Gastrocnemius medialis (tissue), 4 donors: ENCODE results near the gene KPNB1. TPM values are rescaled to one million over a fixed set of nuclear protein-coding genes. Genes with fewer than 3 reads are reported as not detected.

ENCODE experiments used
- ATAC-seq, 2 donors: fragments of 150-250 bp; one replicate each; pipeline ENCODE4 v1.9.1; 2016
- DNase-seq, 2 donors: peaks; one replicate each; pipeline ENCODE4 v3.0.0-alpha.2; 2019
- H3K27ac ChIP-seq, 4 donors: fragments of 200-600 bp; sonication (generic); 1 replicate in 1 of 4; 2 replicates in 3 of 4; pipeline ENCODE4 v1.5.1; 2016 to 2018; ENCODE audit warnings: mild to moderate bottlenecking in 2 of 4, moderate library complexity in 1 of 4
- H3K27me3 ChIP-seq, 3 donors: fragments of 200-600 bp; sonication (generic) in 2 of 3; 1 replicate in 1 of 3; 2 replicates in 2 of 3; pipeline versions ENCODE4 v1.5.1 to v1.6.0; 2016 to 2019; ENCODE audit warnings: mild to moderate bottlenecking in 1 of 3, moderate library complexity in 1 of 3
- H3K36me3 ChIP-seq, 2 donors: fragments of 200-600 bp; sonication (generic) in 1 of 2; one replicate each; pipeline ENCODE4 v1.5.1; 2017 to 2018
- H3K4me1 ChIP-seq, 2 donors: fragments of 200-600 bp; sonication (generic) in 1 of 2; one replicate each; pipeline ENCODE4 v1.5.1; 2016 to 2017; ENCODE audit warnings: mild to moderate bottlenecking in 2 of 2
- H3K4me3 ChIP-seq, 4 donors: fragments of 200-600 bp; sonication (generic) in 3 of 4; 1 replicate in 1 of 4; 2 replicates in 3 of 4; pipeline ENCODE4 v1.5.1; 2016 to 2019; ENCODE audit warnings: mild to moderate bottlenecking in 2 of 4
- H3K9me3 ChIP-seq, 3 donors: fragments of 200-600 bp; sonication (generic) in 2 of 3; 1 replicate in 1 of 3; 2 replicates in 2 of 3; pipeline ENCODE4 v1.5.1; 2016 to 2019
- POLR2A ChIP-seq, 2 donors: fragments of 450-650 bp; IDR thresholded peaks; one replicate each; pipeline ENCODE4 v1.6.1; 2017; ENCODE audit warnings: antibody characterized with exemption in 2 of 2, mild to moderate bottlenecking in 2 of 2, moderate library complexity in 2 of 2
- in situ Hi-C, 4 donors: fragments of 200-750 bp; cut with MboI; loops; one replicate each; pipeline versions ENCODE4 v1.15.0 to v1.8.0; 2017; ENCODE audit warnings: low sequenced_read_pairs in 4 of 4
- intact Hi-C: fragments of 100-400 bp; cut with DNase I; formaldehyde crosslinking; loops from one replicate; pipeline ENCODE4 v1.15.1; 2023; ENCODE audit warnings: low total_unique reads
- total RNA-seq, 4 donors: library from RNA; depleted of rRNA; stranded (reverse); fragments of >200 nt; gene quantifications; one replicate each; pipeline versions ENCODE4 v1.1.0 to v1.2.3, GENCODE V29; 2016
- TF ChIP-seq, protein P1 (sequence below), 5 experiments: fragments of 450-650 bp in 3 of 5; fragments of 200-600 bp in 2 of 5; sonication (generic) in 2 of 5; IDR thresholded peaks in 4 of 5; conservative IDR thresholded peaks in 1 of 5; 1 replicate in 4 of 5; 2 replicates in 1 of 5; pipeline ENCODE4 v1.5.1; 2016 to 2019; ENCODE audit warnings: antibody characterized with exemption in 5 of 5, mild to moderate bottlenecking in 3 of 5, moderate library complexity in 3 of 5

Gene KPNB1
- total RNA-seq, 4 donors from 2014 or later: 170 to 238 (median 211) TPM

DNA sequence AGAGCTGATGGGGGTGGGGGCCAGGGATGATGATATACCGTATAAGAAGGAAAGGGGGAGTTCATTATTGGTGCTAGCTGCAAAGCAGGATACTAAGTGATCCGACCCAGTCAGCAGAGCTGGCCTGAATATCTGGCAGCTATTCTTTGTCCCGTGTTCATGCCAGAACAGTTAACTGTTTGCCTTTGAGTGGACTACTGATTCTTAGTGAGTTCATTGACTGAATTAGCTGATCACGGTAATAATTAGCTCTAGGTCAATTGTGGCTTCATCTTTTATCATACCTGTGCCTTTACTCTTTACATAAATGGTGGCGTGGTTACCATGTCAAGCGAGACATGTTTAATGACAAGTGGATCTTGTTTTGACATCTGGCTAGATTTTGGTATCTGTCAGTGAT, 5.3 kb downstream of the KPNB1 start:
- no peaks in the 10 kb centered on the region for H3K9me3 ChIP-seq
- no peaks in the 10 kb centered on the region for H3K27me3 ChIP-seq
- H3K4me1 ChIP-seq: peaks cover 25 to 31% of the 10 kb centered on the region in 2 donors
- in situ Hi-C loops: loop anchor here in 1 of 4 donors (25.0 kb wide), 1 partner anchor 132 kb away; no protein-coding TSS in a partner anchor
- no peak overlapping the region for H3K4me3 ChIP-seq
- H3K27ac ChIP-seq: peak overlapping the region; percentile 16 to 69 (median 27)
- TF ChIP-seq POLR2A (IDR thresholded peaks at IDR 0.05): no peak
- TF ChIP-seq, protein P1, sequence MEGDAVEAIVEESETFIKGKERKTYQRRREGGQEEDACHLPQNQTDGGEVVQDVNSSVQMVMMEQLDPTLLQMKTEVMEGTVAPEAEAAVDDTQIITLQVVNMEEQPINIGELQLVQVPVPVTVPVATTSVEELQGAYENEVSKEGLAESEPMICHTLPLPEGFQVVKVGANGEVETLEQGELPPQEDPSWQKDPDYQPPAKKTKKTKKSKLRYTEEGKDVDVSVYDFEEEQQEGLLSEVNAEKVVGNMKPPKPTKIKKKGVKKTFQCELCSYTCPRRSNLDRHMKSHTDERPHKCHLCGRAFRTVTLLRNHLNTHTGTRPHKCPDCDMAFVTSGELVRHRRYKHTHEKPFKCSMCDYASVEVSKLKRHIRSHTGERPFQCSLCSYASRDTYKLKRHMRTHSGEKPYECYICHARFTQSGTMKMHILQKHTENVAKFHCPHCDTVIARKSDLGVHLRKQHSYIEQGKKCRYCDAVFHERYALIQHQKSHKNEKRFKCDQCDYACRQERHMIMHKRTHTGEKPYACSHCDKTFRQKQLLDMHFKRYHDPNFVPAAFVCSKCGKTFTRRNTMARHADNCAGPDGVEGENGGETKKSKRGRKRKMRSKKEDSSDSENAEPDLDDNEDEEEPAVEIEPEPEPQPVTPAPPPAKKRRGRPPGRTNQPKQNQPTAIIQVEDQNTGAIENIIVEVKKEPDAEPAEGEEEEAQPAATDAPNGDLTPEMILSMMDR (IDR thresholded peaks at IDR 0.05 in 4 of 5, conservative IDR thresholded peaks at IDR 0.05 in 1 of 5): no peak
- no peak for ATAC-seq
- DNase-seq: no peak
- intact Hi-C loops: no loop called here
- H3K36me3 ChIP-seq: peaks cover 0 to 86% of the 10 kb centered on the region in 2 donors

DNA sequence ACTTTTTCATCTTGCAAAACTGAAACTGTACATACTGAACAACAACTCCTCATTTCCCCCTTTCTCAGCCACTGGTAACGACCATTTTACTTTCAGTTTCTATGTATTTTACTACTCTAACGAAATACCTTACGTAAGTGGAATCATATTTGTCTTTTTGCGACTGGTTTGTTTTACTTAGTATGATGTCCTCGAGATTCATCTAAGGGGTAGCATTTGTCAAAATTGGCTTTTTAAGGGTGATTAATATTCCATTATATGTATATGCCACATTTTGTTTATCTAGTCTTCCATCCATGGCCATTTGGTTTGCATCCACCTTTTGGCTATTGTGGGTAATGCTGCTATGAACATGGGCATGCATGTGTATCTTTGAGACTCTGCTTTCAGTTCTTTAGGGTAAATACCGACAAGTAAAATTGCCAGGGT, 10.4 kb downstream of the KPNB1 start:
- Histone ChIP-seq H3K4me3 (no peak overlapping the region), H3K36me3 (peaks cover 0 to 96% of the 10 kb centered on the region in 2 donors), H3K27me3 (no peaks in the 10 kb centered on the region), H3K27ac (peak overlapping the region in 3 of 4 donors; percentile 8 to 37 (median 20)), H3K4me1 (peaks cover 4 to 12% of the 10 kb centered on the region in 2 donors), H3K9me3 (no peaks in the 10 kb centered on the region)
- intact Hi-C loops: loop anchor here (5.0 kb wide), 1 partner anchor 142 kb away; no protein-coding TSS in a partner anchor
- TF ChIP-seq POLR2A (IDR thresholded peaks at IDR 0.05): no peak
- TF ChIP-seq, protein P1 (IDR thresholded peaks at IDR 0.05 in 4 of 5, conservative IDR thresholded peaks at IDR 0.05 in 1 of 5): no peak
- ATAC-seq (no peak), DNase-seq (no peak)
- in situ Hi-C loops: loop anchor here in 1 of 4 donors (25.0 kb wide), 1 partner anchor 127 kb away; no protein-coding TSS in a partner anchor

DNA sequence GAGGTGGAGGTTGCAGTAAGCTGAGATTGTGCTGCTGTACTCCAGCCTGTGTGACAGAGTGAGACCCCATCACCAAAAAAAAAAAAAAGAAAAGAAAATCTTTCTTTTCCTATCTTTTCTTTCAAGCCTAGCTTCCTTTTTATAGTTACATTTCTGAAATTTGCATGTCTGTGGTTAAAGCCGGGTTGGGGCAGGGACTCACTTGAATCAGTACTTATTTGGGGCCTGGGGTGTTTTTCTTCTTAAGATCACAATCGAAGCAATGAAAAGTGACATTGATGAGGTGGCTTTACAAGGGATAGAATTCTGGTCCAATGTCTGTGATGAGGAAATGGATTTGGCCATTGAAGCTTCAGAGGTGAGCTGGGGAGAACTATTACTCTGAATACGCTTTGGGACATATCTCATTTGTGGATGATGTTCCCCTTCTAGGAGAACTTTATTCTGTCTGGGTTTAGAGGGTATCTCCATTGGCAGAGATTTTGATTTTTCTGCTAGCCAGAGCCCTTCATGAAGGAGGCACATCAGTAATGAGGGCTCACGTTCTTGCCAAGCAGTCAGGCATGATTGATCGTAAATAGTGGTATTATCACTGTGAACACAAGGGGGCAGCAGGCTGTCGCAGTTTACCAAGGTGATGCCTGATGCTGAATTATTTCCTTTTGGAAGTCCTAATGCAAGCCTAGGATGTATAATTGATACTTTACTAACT, 14.3 kb downstream of the KPNB1 start:
- in situ Hi-C loops (loop anchor here in 1 of 4 donors (25.0 kb wide), 1 partner anchor 123 kb away; no protein-coding TSS in a partner anchor), intact Hi-C loops (loop anchor here (2.0 to 5.0 kb wide), 2 partner anchors 31 to 138 kb away; partner anchors contain the start of gene TBKBP1)
- no peak for DNase-seq
- TF ChIP-seq, protein P1 (IDR thresholded peaks at IDR 0.05 in 4 of 5, conservative IDR thresholded peaks at IDR 0.05 in 1 of 5): peak; percentile 51 to 69 (median 56)
- TF ChIP-seq POLR2A (IDR thresholded peaks at IDR 0.05): no peak
- no peaks in the 10 kb centered on the region for H3K27me3 ChIP-seq
- H3K4me3 ChIP-seq: no peak overlapping the region
- no peak overlapping the region for H3K27ac ChIP-seq
- H3K4me1 ChIP-seq: no peaks in the 10 kb centered on the region
- peak; percentile 29 to 63 for ATAC-seq
- H3K36me3 ChIP-seq: peaks cover 2 to 95% of the 10 kb centered on the region in 2 donors
- no peaks in the 10 kb centered on the region for H3K9me3 ChIP-seq

DNA sequence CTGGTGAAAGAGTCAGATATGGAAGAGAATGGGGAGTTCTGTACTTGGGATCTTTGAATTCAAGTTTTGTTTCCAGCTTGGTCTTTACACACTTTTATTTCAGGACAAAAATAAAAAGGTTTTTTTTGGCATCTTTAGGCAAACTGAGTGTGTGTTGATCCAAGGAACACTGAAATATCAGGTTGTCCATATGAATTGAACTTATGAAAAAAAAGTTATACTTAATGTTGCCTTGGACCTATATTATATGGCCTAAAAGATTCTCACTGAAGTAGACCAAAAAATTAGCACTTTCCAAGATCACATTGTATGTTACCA, 14.9 kb downstream of the KPNB1 start:
- Histone ChIP-seq H3K4me1 (no peaks in the 10 kb centered on the region), H3K9me3 (no peaks in the 10 kb centered on the region), H3K36me3 (peaks cover 2 to 95% of the 10 kb centered on the region in 2 donors), H3K27ac (peak overlapping the region in 1 of 4 donors; percentile 57), H3K4me3 (no peak overlapping the region), H3K27me3 (no peaks in the 10 kb centered on the region)
- no peak for TF ChIP-seq POLR2A (IDR thresholded peaks at IDR 0.05)
- TF ChIP-seq, protein P1 (IDR thresholded peaks at IDR 0.05 in 4 of 5, conservative IDR thresholded peaks at IDR 0.05 in 1 of 5): peak in 1 of 5 experiments; percentile 8
- DNase-seq: no peak
- in situ Hi-C loops: loop anchor here in 1 of 4 donors (25.0 kb wide), 1 partner anchor 123 kb away; no protein-coding TSS in a partner anchor
- no peak for ATAC-seq
- intact Hi-C loops: loop anchor here (2.0 to 5.0 kb wide), 2 partner anchors 30 to 138 kb away; partner anchors contain the start of gene TBKBP1
